GM19025 (cell line): ENCODE results near the gene TMEM128.

Source experiments
- ATAC-seq: cut with Tn5 transposase; IDR thresholded peaks from one replicate; pipeline ENCODE4 v1.9.1; 2021; ENCODE audit warnings: mild to moderate bottlenecking, low read depth, moderate library complexity; ENCODE audit not compliant: unreplicated experiment

The TMEM128 gene, protein sequence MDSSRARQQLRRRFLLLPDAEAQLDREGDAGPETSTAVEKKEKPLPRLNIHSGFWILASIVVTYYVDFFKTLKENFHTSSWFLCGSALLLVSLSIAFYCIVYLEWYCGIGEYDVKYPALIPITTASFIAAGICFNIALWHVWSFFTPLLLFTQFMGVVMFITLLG

DNA sequence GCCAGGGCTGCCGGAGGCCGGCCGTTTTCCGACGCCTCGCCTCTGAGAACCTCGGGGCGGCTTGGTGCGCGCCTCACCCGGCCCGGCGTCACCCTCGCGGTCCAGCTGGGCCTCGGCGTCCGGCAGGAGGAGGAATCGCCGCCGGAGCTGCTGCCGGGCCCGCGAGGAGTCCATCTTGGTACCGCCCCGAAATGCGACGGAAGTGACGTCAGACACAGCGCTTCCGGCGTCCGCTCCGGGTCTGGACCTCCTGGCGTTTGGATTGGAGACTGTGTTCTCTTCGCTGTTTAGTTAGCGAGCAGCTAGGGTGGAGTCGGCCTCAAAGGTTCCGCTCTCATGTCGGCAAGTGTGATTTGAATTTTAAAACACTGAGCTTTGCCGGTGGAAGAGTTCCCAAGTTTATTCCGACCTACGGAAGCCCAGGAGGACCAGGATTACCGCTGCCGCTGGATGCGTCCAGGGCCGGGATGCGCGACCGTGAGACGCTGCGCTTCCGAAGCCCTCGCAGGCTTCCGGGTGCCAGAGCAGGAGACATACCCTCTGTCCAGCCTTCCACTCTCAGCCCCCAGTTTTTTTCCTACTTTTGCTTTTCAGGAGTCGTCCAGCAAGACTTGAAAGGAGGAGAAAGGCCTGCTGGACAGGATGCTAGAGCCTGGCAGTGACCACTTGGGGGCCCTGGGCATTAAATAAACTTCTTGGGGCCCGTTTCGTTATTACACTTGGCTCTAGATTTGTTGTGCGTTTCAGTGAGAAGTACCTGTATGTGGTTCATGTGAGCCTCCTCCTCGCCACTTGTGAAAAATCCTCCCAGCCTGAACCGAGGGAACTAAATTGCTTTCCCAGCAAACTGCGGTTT, at the start of gene TMEM128:
Gene TMEM128 (minus strand): TSS at position 195 of the 856 bp plus-strand sequence. CDS start 21 bp downstream, at position 174.
- ATAC-seq, result peak; percentile 97

DNA sequence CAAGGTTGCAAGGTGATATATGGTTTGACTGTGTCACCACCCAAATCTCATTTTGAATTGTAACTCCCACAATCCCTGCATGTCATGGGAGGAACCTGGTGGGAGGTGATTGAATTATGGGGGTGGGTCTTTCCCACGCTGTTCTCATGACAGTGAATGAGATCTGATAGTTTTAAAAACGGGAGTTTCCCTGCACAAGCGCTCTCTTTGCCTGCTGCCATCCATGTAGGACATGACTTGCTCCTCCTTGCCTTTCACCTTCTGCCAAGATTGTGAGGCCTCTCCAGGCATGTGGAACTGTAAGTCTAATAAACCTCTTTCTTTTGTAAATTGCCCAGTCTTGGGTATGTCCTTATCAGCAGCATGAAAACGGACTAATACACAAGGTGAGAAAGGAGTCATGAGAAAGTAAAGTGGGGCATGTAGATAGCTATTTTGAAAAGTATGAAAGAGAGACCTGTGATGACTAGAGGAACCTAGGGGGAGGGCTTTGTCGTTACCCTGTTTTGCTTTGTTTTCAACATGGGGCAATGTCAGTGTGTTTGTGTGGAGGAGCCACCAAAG, 48.3 kb upstream of the TMEM128 start:
- no peak for ATAC-seq

DNA sequence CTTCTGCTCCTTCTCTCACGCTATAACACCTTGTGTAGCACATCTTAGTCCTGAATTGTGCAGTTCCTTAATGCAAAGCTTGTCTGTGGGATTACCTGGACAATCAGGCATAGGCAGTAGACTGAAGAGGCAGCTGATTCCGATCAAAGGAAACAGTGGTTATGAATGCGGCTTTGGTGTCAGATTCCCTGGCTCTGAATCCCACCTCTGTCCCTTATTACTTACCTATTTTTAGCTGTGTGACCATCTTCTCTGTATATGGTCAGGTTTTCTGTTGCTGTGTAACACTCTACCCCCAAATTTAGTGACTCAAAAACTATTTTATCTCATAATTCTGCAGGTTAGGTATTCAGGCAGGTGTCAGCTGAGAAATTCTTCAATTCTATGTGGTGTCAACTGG, 45.3 kb upstream of the TMEM128 start:
- ATAC-seq, result no peak

DNA sequence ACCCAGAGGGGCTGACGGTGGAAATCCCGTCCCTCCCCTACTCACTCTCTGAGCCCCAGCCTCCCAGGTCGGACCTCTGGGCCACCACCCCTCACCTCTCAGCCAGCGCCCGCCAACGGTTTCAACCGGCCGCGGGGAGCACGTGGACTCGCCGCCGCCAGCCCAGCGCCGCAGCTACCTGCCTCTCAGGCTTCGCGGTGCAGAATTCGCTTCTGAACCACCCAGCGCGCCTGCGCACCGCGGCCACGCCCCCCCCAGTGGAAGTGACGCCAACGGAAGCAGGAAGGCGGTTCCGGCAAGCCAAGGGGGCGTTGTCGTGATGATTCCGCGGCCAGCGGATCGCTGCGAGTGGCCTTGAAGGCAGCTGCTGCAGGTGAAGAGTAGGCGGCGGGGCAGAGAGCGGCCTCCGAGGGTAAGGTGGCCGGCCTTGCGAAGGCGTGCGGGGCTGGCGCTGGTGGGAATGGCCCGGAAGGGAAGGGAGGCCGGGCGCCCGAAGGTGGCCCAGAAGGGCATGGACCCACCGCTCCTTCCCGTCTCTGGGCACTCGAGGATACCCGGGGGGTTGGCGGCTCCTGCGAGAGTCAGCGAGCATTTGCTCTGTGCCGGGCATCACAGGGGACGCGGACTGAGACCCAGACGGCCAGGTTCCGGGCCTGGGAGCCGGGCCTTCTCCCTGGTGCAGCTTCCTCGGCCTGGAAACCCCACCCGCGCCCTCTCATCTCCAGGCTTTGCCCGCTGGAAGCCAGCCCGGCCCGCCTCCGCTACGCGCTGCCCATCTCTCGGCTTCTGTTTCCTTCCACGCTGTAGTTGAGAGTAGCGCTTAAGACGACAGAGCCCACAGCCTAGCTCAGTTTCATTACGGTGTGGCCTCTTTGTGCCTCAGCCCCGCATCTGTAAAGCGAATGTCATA, 42.2 kb upstream of the TMEM128 start, which contains the start of the genes LYAR and ZBTB49:
Gene LYAR (minus strand): TSS at position 214 of the 910 bp plus-strand sequence. CDS start 6,412 bp downstream, outside the sequence.
Gene ZBTB49 (plus strand): TSS at position 311 of the 910 bp plus-strand sequence. CDS start 9,695 bp downstream, outside the sequence.
- ATAC-seq, result peak; percentile 92

DNA sequence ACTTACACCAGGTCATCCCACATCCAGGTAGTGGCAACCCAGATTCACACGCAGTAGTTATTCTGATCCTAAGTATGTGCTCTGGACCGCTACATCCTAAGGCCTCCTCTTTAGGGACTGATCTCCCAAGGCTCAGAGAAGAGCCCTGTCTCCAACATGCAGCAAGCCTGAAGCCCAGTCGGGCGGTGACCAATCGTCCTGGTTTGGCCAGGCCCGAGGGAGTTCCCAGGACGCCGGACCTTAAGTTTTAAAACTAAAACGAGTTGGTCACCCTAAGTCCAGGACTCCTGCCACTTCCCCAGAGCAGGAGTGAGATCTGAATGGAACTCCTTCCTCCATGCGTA, 41.5 kb upstream of the TMEM128 start:
- ATAC-seq, result no peak

DNA sequence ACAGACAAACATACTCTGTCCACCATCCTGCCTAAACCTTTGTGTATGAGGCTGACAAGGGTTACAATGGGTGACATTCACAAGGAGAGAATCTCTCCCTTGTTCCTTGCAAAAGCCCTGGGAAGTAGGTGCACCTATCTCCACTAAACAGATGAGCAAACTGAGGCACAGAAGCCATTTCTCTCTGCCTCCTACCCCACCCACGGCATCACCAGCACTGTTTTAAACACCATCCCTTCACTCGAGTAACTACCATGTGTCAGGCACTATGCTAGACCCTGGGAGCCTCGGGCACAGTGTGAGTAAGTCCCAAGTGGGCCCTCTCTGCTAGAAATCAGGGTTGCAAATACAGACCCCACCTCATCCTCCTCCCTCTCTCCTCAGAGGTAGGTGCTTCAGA, 41.0 kb upstream of the TMEM128 start:
- ATAC-seq, result no peak

DNA sequence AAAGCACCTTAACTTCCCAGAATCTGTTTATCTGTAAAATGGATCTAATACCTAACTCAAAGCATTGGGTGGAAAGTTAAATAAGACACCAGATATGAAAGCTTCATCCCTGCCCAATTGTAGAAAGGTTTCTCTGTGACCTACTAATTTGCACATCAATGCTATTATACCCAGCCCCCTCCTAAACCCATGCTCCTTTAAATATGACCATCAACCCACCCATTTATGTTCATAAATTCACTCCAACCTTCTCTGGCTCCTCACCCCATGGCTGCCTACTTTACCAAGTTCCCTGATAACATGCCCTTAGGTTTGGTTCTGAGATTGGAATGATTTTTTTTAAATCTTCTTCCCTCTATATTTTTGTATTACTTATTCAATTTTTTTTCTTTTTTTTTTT, 40.1 kb upstream of the TMEM128 start:
- ATAC-seq, result no peak

DNA sequence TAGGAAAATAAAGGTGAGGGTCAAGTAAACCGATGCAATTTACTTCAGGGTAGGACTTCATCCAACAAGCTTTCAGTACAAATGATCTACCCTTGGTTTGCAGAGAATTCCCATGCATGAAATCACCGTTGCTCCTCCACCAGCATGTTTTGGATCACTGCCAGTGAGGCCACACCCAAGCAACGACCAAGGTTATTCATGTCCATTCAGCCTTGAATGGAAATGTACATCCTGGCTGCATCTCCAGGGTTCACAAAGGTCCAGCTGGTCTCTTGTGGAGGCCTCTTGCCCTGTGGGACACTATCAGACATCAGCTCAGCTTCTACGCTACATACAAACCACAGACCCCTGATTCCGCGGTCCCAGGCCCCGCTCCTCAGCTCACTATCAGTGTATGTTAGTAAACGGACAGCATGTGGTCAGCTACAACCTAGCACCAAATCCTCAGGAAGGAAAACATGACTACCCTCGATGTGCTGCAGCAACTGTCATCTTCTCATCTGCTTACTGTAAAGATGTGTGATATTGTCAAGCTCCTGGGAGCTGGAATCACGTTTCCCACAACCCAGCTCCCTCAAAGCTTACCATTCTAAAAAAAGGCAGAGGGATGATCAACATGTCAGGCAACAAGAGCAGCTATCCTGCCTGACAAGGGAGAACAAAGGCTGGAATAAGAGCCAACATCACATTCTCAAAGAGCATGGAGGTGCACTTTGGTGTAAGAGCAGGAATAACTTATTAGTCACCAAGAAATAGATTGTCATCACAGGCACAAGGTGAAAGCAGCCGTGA, 37.0 kb upstream of the TMEM128 start:
- ATAC-seq, result no peak

DNA sequence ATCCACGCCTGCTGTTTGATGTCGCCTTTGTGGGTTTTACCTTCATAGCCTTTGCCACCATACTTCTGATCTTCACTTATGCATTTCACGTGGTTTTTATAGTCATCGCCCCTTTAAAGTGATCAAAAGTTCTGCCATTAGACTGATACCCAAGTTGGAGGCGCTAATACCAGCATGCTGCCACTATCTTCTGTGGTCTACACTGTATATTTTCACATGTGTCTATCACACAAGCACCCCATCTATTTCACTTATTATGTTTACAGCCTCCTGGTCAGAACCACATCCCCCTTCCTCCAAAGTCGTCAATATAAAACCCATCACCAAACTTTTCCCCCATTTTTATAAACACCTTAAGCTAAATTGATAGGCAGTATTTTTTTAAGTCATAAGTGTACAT, 33.8 kb upstream of the TMEM128 start:
- ATAC-seq, result no peak

DNA sequence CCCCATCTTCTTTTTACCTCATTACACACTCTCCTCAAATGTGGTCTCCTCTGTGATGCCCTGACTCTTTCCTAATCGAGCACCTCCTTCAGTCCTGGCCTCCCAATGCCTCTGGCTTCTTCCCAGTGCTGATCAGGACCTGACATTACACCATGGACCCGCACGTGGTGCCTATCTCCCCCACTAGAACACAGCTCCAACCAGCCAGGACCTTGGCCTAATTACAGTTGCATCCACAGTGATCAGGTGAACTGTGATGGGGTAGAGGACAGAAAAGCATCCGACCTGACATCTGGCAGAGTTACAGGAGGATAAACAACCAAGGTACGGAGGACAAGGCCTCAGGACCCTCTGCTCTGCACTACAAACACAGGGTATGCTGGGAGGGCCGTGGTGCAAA, 29.5 kb upstream of the TMEM128 start:
- ATAC-seq, result no peak

DNA sequence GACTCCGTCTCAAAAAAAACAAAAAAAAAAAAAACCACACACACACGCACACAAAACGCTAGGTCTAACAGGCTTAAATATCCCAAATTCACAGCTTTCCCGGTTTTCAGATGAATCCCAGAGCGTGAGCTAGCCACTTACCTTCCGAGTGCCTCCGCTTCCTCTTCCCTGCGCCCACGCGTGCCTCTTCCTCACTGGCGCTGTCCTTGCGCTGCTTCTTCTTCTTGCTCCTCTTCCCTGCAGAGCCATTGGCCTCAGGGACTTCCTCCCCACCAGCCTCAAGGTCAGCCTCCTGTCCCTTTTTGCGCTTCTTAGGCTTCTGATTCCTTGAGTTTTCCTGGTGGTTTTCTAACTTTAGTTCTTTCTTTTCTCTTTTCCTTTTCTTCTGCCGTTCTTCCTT, 26.2 kb upstream of the TMEM128 start:
- ATAC-seq, result no peak

DNA sequence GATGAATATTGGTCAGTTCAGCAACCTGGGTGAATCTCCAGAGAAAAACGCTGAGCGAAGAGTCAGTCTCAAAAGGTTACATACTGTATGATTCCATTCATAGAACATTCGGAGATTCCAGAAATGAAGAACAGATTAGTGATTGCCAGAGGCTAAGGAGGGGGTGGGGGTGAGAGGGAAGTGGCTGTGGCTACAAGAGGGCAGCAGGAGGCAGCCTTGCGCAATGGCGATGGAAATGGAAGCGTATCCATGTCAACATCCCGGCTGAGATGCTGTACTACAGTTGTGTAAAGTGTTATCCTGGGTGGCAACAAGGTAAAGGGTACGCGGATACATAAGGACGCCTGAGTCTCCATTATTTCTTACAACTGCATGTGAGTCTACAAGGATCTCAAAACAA, 23.9 kb upstream of the TMEM128 start:
- ATAC-seq, result no peak

DNA sequence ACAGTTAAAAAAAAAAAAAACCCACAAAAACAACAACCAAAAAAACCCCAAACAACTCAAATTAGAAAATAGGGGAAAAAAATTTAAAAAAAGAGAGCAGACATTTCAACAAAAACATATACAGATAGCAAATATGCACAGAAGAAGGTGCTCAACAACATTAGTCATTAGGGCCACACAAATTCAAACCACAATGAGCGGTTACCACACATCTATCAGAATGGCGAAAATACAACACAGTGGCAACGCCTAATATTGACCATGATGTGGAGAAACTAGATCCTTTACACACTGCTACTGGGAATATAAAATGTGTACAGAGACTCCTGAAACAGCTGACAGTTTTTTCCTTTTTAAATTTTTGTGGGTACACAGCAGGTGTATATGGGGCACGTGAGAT, 22.5 kb upstream of the TMEM128 start:
- no peak for ATAC-seq

DNA sequence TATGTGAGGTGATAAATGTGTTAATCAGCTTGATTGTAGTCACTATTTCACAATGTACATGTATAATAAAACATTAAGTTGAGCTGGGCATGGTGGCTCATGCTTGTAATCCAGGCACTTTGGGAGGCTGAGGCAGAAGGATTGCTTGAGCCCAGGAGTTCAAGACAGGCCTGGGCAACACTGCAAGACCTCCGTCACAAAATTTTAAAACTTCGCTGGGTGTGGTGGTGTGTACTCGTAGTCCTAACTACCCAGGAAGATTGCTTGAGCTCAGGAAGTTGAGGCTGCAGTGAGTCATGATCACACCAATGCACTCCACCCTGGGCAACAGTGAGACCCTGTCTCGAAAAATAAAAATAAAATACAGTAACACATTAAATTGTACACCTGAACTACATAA, 21.8 kb upstream of the TMEM128 start:
- no peak for ATAC-seq

DNA sequence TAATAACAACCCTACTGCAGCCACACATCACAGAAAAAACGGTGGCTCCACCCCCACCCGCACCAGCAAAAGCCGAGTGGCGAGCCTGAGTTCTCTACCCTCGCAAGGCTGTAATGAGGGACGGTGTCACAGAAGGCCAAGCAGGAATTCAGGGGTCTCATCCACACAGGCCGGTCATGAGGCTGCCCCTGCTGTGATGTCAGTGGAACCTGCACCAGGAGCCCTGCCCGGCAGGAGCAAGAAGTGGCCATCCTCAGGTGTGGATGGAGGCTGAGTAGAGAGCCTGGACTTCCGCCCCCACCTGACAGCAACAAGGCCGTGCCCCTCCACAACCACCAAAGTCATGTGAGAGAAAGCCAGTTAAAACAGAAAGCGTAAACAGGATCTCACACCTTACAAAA, 21.3 kb upstream of the TMEM128 start:
- ATAC-seq, result no peak

DNA sequence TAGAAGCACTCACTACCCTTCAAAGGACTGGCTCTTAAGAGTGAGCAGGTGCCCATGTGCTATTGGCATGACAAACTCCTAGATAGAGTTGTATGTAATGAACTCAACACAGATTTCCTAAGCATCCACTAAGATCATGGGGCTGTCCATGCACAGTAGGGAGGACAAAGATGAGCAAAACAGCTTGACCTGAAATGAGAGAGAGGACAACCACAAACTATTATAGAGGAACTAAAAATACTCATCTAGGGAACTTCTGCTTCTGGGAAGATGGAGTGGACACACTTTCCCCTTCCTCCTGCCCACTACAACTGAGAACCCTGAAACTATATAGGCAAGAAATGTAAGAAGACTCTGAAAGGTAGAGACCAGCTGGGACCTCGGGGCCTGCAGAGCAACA, 20.8 kb upstream of the TMEM128 start:
- ATAC-seq, result no peak

DNA sequence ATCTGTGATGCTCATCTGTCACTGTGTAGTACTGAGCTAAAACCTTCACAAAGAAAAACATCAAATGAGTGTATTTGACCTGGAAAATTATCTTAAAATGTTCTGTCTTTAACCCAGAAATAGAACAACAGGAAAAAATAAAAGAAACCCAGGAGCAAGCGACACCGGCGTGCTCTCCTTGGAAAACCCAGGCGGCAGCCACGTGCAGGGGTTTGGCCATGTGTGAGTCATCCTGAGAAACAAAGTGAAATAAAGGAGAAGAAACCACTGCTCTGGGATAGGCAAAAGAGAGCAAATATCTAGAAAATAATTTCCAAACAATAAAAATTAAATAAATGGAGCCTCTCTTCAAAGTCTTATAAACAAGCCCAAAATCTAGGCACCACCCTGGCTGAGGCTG, 20.0 kb upstream of the TMEM128 start:
- no peak for ATAC-seq

DNA sequence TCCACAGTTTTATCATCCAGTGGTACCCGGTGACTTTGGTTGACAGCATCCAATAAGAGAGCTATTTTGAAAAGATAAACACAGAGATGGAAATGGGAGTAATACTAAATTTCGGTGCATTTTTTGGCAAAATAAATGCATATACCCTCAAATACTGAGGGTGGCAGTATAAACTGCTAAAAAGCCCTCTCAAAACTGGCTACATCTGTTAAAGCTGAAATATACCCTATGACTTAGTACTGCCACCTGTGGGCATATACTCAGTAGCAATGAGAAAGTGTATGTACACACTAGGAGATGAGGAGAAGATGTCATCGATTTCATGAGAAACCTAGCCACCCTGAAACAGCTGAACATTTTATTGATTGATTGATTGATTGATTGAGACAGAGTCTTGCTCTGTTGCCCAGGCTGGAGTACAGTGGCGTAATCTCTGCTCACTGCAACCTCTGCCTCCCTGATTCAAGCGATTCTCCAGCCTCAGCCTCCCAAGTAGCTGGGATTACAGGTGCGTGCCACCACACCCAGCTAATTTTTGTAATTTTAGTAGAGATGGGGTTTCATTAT, 12.2 kb upstream of the TMEM128 start:
- no peak for ATAC-seq

DNA sequence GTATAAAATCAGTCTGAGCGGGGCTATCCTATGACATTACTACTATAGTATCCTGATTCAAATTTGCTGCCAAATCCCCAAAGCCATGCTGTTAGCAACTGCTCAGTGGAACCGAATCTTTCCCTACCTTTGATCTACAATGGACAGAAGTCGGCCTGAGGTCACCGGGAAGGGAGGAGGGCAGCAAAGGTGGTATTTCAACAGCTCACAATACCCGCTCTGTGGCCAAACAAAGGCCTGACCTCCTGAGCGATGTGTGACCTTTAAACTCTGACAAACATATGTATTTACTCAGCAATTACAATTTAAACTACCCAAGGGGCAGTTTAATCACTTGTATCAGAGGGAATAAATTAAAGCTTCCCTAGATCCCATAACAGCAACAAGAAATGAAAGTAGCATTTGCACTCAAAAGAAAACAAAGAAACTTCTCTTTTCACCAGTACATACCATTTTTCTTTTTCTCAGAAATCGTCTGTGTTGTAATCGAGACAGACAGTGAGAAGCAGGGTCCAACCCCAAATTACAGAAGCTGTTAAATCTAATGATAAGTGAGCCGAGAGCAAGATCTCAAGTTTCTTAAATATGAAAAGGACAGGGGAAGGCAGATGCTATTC, 11.6 kb upstream of the TMEM128 start:
- ATAC-seq, result no peak
